Adrenal gland (tissue), 5 donors: ENCODE data around the gene ORAI2.
"Not testable (repeated sequence)": the region's sequence is repeated elsewhere in the genome, so short reads cannot be mapped to it uniquely, and the experiment has no call there.

Source experiments
- CTCF ChIP-seq, 6 experiments: fragments of 450-650 bp in 4 of 6; fragments of 200-600 bp in 2 of 6; sonication (generic) in 1 of 6; IDR thresholded peaks; 1 replicate in 5 of 6; 2 replicates in 1 of 6; pipeline versions ENCODE4 v1.5.1 to v1.8.0; 2016 to 2021; ENCODE audit warnings: antibody characterized with exemption in 6 of 6, mild to moderate bottlenecking in 2 of 6, moderate library complexity in 1 of 6
- POLR2A ChIP-seq, 2 donors: fragments of 450-650 bp; IDR thresholded peaks; one replicate each; pipeline ENCODE4 v1.6.1; 2017; ENCODE audit warnings: antibody characterized with exemption in 2 of 2, mild to moderate bottlenecking in 2 of 2, moderate library complexity in 1 of 2
- donor health status: DM: no; HTN: no; CAD: no.

- TF ChIP-seq CTCF, POLR2A (IDR thresholded peaks at IDR 0.05): not testable (repeated sequence)
Observed at GRCh38 chr7:102505298-102506185, 72.2 kb downstream of the ORAI2 start.
